NOMO-1 (cell line): ENCODE measurements around the gene NF1.

Experiments used
- DNase-seq, 2 experiments: peaks; one replicate each; lab custom pipeline; 2025; ENCODE audit not compliant: unreplicated experiment in 2 of 2; lab: John Stamatoyannopoulos, UW

The NF1 gene

DNA sequence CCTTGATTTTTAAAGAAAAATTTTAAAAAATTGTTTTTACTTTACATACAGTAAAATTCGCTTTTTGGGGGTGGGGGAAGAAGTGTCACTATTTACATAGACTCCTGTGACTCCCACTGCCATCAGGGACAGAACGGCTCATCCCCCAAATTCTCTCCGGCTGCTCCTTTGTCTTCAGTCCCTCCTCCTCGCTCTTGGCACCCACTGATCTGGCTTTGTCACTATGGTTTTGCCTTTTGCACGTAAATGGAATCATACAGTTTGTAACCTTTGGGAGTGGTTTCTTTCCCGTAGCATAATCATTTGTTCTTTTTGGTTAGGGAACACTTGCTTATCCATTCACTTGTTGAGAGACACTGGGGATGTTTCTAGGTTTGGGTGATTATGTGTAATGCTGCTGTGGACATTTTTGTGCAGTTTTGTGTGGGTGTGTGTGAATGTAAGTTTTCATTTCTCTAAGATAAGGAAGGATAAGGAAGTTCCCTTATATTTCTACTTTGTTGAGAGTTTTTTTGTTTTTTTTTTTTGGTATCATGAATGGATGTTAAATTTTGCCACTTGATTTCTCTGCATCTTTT lies 324.1 kb downstream of the NF1 start:
- no peak for DNase-seq

DNA sequence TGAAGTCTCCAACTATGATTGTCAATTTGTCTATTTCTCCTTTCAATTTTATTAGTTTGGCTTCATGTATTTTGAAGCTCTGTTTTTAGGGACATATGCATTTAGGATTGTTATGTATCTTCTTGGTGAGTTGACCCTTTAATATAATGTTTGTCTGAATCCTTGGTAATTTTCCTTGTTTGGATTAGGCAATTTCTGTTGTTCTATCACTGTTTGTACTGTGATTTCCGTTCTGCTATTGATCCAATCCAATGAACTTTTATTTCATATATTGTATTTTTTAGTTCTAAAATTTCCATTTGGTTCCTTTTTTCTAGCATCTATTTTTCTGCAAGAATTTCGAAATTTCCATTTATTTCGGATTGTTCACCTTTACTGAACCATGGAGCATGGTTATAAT lies 327.7 kb downstream of the NF1 start:
- no peak for DNase-seq

DNA sequence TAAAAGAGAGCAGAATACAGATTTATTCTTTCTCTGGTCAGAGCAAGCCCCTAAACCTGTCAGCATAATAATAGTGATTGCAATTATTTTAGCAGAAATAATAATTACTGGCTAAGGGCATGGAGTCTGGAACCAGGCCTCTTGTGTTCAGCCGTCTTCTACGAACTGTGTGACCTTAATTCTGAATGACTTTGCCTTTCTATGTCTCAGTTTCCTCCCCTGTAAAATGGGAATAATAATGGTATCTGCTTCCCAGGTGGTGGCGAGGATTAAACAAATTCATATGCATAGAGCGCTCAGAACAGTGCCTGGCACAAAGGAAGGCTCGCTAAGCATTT lies 330.1 kb downstream of the NF1 start:
- DNase-seq = no peak

DNA sequence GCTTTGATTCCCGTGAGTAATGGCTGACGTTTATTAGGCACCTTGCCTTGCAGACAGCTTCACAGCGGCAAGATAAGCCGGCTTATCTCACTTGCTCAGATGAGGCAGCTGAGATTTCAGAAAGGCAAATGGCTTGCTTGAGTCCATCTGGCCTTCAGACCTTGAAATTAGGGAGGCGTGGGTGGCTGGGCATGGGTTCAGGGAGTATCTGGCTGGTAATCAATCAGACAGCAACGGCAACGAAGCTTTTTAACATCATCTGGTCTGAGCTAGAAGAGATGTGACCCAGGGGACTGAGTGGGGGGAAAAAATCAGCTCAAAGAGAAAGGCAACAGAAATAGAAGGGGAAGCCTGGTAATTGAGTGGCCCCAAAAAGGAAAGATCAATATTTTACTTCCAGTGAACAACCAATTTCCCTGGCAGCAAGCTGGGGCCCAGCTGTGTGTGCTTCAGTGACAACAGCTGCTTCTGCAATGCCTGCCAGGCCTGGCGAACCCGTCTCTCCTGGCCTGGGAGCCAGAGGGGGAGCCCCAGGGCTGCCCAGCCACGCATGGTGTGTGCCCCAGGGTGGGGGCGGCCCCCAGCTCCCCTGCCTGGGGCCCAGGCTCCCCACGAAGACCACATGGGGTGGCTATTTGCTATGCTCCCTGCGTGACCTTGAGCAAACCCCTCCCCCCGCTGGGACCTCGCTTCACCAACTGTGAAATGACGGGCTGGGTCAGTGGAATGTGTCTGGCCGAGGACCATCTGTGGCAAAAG lies 330.7 kb downstream of the NF1 start:
- no peak for DNase-seq
